Skin of body (tissue), 2 donors: ENCODE measurements around the gene SRSF4. TPM values are rescaled to one million over a fixed set of nuclear protein-coding genes. Genes with fewer than 3 reads are reported as not detected.
"Not testable (repeated sequence)": the region's sequence is repeated elsewhere in the genome, so short reads cannot be mapped to it uniquely, and the experiment has no call there.

Source experiments
- DNase-seq: peaks from one replicate; lab custom pipeline; 2025; lab: John Stamatoyannopoulos, UW
- total RNA-seq: library from RNA; depleted of rRNA; stranded (reverse); fragments of >200 nt; gene quantifications from one replicate; pipeline ENCODE4 v1.2.3, GENCODE V29; 2014

The SRSF4 gene
- total RNA-seq, result 55.5 TPM

- DNase-seq, result peak; percentile 99
Measured at GRCh38 chr1:29181413-29182225, at the start of gene SRSF4. Gene SRSF4, minus strand, starts transcription at chr1:29181900. Its CDS starts 148 bp downstream, at chr1:29181752.

GRCh38 chr1:29230553-29231378 lies 49.1 kb upstream of the SRSF4 start, which contains the start of gene MECR:
Gene MECR, minus strand, starts transcription at chr1:29230934. Its CDS starts 28 bp downstream, at chr1:29230906.
- peak; percentile 89 for DNase-seq

DNA sequence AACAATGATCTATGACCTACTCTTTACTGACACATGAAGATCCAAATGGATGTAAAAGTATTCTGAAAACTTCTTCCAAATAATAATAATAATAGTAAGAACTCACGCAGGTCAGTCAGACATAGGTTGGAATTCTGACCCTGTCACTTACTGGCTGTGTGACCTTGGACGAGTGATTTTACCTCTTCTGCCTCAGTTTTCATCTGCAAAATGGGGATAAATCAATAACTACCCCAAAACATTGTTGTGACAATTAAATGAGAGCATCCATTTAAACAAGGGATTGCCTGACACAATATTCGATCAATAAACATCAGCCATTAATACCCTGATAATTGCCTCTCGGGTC lies 48.5 kb upstream of the SRSF4 start:
- DNase-seq, result no peak

DNA sequence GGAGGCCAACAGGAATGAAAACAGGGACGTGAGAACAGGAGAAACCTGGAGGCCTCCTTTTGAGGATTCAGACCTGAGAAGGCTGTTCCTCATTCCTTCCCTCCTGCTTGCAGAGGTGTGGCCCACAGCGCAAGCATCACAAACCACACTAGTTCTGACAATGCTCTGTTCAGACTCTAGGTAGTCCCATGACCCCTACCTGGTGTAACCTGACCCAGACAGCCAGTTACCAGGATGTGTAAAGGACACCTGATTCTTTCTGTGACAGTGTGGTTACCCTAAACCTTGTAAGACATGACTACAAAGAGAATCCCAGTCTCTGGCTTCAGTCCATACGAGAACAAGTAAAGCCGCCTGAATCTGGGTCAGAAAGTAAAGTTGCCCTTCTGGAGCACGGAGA lies 45.8 kb upstream of the SRSF4 start:
- DNase-seq, result no peak

GRCh38 chr1:29225361-29225760 lies 43.7 kb upstream of the SRSF4 start:
- DNase-seq, result no peak

- DNase-seq, result no peak
Measured at GRCh38 chr1:29224356-29224837, 42.7 kb upstream of the SRSF4 start.

DNA sequence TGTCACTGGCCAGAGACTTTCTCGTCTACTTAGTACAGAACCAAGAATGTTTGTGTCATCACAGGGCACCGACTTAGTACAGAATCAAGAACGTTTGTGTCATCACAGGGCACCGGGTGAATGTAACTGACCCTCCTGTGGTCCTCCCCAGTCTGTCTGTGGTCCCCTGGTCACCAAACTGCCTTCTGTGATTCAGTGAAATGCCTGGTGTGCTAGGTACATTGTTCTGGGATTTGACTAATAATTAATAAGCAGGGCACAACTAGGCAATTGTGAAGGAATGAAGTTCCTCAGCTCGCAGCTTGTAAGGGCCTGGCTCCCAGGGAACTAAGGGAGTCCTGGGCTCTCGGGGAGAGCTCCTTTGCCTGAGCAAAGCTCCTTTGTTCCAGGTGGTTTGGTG lies 41.8 kb upstream of the SRSF4 start:
- DNase-seq, result no peak

GRCh38 chr1:29222686-29223085 lies 41.0 kb upstream of the SRSF4 start:
- no peak for DNase-seq

DNA sequence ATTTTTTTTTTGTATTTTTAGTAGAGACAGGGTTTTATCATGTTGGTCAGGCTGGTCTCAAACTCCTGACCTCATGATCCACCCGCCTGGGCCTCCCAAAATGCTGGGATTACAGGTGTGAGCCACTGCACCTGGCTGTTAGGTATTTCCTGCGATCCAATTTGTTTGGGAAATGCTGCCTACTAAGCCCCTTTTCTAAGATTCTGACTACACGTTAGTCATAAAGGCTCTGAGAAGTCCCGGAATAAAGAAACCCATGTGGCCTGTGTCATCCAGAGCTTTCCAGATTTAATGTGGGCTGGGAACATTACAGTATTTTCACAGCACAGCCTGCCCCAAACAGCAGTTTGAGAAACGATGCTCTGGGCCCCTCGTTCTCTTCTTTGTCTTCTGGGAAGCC lies 40.6 kb upstream of the SRSF4 start:
- not testable (repeated sequence) for DNase-seq

GRCh38 chr1:29221296-29221695 lies 39.6 kb upstream of the SRSF4 start:
- DNase-seq, result no peak

DNA sequence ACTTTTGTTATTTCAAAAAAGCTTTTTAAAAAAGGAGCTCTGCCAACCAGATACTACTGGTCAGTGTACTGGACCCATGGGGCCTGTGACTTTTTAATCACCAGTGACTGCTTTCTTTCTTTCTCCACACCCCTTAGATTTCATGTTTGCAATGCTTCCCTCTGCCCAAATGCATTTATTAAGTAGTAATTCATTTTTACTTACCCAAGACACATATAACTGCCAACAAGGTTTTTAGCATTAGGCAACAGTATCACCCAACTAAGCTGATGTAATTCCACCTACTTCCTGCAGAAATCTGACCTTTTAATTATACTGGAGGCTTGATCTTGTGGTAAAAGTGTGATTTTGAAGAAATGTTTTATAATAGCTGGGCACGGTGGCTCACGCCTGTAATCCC lies 36.5 kb upstream of the SRSF4 start:
- DNase-seq, result no peak

GRCh38 chr1:29217633-29218032 lies 35.9 kb upstream of the SRSF4 start:
- DNase-seq, result no peak

- no peak for DNase-seq
Measured at GRCh38 chr1:29213055-29213454, 31.4 kb upstream of the SRSF4 start.

DNA sequence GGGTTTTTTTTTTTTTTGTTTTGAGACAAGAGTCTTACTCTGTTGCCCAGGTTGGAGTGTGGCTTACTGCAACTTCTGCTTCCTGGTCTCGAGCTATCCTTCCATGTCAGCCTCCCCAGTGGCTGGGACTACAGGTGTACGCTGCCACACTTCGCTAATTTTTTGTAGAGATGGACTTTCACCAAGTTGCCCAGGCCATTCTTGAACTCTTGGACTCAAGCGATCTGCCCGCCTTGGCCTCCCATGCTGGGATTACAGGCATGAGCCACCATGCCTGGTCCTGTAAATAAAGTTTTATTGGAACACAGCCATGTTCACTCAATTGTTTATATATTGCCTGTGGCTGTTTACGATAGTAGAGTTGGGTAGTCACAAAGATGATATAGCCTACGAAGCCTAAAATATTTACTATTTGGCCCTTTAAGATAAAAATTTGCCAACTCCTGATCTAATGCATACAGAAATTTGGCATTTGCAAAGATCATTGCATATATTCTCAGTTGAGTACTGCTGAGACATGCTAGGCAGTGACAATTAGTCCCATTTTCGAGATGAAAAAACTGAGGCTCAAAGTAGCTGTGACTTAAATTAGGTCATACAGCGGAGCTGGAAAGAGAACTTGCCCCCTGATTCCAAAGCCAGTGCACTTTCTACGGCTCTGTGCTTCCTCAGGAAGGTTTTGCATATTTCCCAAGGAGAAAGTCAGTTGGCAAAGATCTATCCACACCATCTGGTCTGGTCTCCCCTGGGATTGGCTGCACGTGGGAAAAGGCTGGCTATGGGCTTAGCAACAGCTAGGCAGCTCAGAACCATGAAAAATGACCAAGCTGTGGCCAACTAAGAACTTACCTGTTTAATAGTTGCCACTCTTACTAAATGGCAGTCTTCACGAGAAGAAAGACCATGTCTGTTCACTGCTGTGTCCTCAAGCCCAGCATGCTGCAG lies 29.7 kb upstream of the SRSF4 start:
- no peak for DNase-seq

DNA sequence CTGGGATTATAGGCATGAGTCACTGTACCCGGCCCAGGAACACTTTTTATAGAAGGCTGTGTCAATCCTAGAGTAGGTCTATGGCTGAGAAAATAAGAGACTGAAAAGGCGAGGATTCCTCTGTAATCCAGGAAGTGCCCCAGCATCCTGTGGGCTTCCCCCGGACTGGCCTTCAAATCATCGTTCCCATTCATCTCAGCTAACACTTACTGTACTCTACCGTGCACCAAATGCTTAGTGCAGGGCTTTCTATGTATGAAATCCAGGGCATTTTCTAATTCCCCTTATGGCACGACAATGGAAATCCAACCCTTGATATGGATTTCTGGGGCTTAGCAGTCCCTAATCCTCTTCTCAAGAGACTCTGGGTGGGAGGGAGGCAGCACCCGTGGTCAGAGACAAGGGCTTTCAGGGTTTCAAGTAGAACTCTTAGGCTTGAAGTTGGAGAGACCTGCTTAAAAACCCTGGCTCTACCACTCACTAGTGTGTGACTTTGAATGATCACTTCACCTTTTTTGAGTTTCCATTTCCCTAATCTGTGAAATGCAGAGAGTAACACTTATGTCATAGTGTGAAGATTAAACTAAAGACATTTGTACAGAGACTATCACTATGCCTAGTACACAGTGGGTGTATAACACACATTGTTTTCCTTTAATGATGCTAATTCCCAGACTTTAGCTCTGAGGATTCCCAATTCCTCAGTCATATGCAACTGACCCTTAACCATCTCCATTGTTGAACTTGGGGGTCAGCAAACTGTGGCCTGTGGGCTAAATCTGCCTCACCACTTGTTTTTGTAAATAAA lies 28.8 kb upstream of the SRSF4 start:
- DNase-seq, result no peak

DNA sequence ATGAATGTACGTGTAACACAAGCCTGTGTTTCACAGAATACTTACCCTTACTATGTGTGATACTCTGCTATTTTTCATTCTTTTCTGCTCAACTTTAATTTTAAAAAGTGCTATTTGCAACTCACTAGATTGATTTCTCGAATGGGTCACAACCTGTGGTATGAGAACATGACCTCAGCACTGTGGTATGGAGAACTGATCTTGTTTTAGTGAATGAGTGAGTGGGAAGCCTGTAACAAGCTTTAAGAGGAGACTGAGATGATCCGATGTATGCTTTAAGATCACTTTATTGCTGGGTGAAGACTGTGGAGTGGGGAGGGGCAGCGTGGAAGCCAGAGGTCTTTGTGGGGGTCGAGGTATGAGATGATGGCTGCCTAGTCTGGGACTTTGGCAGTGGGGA lies 27.5 kb upstream of the SRSF4 start:
- DNase-seq, result no peak

GRCh38 chr1:29208442-29208841 lies 26.7 kb upstream of the SRSF4 start:
- no peak for DNase-seq

DNA sequence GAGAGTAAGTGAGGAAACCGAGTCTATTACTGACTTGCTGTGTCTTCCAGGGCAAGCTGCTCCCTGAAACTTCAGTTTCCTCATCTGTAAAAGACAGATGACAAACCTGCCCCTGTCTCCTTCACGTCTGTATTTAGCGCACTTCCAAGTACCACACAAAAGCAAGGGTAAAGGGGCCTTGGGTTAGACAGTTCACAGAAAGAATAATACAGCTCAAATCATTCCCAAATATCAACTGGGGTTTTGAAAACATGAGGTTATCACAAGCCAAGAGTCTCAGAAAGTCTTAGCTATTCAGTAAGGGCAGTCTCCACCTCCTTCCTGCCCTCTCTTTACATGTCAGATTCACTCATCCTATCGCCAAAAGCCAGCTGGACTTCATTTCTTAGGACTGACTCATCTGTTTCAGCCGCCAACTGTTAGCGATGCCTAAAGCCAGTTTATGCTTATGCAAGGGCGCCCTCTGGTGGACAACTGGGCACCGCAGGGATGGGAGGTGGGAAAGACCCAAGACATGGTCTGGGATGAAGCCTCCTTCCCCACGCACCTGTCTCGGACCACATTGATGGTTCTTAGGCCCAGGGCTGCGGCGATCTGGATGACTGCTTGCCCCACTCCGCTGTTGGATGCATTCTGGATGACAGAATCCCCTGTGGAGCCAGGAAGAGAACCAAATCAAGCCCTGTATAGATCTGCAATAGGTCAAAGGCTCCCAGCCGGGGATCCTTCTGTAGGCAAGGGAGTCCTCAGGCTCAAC lies 21.1 kb upstream of the SRSF4 start:
- DNase-seq, result peak; percentile 96

DNA sequence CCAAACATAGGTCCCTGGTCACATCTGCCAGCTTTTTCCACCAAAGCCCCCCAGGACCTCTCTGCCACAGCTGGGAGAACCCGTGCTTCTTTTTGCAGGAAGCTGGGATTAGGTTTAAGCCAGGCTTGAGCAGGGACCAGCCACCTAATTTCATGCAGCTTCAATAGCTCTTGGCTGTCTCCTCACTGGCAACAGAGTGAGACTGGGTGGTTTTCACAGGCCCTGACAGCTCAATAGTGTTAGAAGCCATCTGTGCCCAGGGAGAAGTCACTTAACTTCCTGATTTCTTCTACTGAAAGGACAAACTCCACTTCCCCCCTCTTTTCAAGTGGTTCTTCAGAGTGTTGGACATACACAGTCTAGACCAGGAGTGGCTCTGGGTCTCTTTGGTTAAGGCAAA lies 20.4 kb upstream of the SRSF4 start:
- DNase-seq, result no peak

- no peak for DNase-seq
Measured at GRCh38 chr1:29201595-29202051, 19.9 kb upstream of the SRSF4 start.
